GM20431 (cell line): ENCODE measurements around the gene IGSF21.

Experiments
- in situ Hi-C: fragments of 300-500 bp; cut with MseI, MboI; formaldehyde crosslinking; loops from one replicate; pipeline ENCODE4 v1.15.0; 2020; ENCODE audit warnings: low sequenced_read_pairs; ENCODE audit not compliant: unreplicated experiment

IGSF21 gene

DNA sequence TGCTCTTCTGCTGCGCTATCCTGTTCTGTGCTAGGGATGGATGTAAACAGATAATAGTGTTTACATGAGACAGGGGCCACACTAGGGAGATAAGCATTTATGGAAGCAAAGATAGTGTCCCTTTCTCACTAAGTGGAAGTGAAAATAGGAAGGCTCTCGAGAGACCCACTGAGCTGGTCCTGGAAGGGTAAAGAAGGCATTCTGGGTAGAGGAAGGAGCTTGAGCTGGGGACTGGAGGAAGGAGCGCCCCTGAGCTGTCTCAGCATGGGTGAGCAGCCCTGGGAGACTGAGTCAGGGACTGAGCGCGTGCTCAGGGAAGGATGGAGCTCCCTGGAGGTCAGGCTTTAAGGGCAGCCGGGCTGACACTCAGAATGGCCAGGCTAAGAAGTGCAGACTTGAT, 93.3 kb downstream of the IGSF21 start:
- in situ Hi-C loops = no loop called here

DNA sequence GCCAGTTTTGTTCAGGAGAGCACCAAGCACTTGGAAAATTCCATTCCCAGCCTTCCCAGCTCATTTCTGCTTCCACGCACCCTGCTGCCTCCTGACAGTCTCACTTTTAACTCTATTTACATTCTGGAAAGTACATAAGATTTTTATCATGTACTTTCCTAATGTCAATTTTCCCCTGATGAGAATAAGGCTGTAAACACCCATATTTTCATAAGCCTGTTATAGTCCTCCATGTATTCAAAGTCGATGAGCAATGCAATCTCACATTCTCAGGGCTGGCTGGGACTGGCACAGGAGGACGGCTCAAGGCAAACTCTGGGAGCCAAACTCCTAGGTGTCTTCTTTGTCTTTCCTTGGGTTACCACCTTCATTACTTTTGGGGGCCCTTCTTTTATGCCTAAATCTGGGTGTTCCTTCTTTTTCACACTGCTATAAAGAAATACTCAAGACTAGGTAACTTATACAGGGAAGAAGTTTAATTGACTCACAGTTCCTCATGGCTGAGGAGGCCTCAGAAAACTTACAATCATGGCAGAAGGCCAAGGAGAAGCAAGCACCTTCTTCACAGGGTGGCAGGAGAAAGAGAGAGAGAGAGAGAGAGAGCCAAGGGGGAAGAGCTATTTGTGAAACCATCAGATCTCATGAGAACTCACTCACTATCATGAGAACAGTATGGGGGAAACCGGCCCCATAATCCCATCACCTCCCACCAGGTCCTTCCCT, 94.6 kb downstream of the IGSF21 start:
- in situ Hi-C loops = no loop called here

DNA sequence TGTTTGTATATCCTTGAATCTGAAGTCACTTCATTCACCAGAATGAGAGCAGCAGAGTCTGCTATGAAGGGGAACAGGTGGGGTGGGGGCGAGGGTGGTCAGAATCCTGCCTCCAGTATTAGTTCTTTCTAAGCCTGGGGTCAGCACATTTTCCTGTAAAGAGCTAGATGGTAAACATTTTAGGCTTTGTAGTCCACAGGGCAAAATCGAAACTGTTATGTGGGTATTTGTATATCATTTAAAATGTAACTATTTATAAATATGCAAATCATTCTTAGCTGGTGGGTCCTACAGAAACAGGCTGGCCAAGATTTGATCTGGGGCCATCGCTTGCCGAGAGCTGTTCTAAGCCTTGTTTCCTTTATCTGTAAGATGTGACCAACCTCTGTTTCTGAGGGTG, 96.0 kb downstream of the IGSF21 start:
- in situ Hi-C loops = no loop called here

DNA sequence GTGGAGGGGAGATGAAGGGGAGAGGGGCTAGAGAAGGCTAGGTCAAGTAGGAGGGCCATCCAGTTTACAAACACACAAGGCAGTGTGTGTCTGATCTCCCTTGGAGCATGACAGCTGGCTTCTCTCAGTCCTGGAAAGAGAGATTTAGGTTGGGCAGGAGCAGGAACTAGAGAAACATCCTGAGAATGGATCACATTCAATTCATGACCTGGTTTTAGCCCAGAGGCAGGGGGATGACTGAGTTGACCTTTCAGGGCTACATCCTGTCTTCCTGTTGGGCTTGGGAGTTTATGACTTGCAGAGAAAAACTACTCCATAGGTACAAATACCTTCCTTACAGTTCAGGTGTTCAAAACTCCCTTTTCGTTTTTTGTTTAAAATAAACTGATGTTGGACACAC, 97.0 kb downstream of the IGSF21 start:
- in situ Hi-C loops = no loop called here

DNA sequence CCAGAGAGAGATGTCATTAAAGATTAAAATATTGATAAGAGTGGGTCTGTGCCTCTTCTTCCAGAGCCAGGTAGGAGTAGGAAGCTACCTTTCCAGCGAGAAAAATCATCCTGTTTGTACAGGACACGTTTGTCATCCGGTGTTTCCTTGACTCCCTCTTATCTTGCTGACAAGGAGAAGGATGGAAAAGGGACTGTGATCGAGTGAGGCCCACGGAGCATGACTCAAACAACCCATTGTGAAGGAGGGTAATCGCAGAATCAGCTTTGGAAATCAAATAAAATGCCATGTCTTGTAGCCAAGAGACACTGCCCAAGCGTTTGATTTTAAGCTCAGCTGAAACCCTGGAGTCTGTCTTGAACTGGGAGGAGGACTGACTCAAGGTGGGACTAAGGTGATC, 97.7 kb downstream of the IGSF21 start:
- in situ Hi-C loops = no loop called here

DNA sequence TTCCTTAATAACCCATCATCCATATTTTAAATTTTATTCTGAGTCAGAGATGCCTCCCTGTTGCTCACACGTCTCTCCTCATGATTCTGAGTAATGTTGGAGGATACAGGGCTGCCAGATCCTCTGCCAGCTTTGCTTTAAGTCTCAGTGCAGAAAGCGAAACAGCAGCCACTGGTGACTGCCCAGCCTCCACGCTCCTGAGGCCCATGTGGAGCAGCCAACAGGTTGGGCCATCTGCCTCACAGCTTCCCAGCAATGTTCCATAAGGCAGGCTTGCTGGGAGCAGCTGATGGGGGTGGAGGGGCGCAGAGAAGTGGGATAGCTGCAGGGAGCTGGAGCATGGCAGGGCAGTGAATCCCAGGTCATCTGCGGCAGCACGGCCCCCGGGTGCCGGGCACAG, 104.2 kb downstream of the IGSF21 start:
- in situ Hi-C loops = no loop called here

DNA sequence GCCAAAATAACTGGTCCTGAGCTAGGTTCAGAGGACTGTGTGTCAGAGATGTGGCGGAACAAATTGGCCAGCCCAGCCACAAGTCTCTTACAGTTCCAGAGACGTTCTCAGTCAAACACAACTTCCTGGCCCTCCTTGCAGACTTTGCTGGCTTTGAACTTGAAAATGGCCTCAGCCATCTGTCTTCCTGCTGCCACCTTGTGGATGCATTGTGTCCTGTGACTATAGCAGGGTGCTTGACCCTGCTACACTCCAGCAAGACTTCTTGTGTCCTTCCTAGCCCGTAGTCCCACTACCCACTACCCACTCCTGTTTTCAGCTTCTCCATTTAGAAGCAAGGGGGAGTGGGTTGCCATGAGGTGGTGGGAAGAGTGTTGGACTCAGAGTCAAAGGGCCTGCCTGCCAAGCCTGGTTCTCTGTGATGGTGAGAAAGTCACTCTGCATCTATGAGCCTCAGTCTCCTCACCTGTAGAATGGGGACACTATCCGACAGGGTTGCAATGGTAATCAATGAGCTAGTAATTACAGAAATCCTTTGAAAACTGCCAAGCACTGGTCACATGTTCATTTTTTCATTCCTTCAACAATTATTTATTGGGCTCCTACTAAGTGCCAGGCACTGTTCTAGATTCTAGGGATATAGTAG, 109.9 kb downstream of the IGSF21 start:
- in situ Hi-C loops = no loop called here

DNA sequence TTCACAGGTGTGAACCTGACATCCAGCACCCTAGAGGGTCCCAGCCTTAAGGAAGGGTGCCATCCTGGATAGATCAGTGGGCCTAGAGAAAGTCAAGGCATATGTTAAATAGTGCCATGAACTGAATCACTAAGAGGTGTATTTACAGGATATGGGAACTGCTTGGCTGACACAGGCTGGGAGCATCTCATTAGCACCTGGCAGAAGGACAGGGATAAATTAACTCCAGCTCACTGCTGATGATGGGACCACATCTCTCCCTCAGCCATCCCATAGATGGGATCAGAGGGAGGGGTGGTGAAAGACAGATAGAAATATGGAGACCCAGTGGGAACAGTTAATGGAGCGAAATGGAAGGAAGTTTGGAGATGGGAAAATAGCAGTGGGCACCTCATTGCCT, 122.0 kb downstream of the IGSF21 start:
- in situ Hi-C loops = no loop called here

DNA sequence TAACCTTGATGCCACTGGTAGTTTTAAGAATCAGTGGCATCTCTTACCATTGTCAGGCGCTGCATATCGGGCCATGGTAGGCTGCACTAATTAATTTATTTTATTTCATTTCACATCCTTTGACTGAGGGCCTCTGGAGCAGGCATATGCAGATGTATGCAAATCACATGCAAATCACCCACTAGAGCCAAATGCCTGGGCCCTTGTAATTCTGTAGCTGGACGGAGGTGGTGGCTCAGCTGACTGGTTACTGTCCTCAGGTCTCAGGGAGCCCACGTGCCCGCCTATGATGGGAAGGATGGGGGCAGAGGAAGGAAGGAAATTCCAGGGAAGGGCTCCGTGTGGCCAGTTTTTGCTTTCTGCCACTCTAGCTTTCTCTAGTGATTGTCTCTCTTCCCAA, 122.7 kb downstream of the IGSF21 start:
- in situ Hi-C loops = no loop called here

DNA sequence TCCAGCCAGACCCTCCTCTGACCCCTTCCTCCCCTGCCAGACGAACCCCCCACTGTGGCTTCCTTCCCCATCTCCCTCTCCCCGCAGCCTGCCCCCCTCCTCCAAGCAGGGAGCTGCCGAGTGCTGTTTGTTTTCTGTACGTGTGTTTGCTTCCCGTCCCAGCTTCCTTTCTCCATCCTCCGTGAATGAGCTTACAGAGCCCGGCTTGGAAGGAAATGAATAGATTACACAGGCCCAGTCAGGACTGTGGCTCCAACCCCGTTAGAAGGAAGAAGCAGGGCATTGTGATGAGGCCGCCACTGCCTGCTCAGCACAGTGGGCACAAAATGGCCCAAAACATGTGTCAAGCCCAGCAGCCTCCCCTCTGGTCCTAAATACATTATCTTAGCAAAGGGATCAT, 123.2 kb downstream of the IGSF21 start:
- in situ Hi-C loops = no loop called here

DNA sequence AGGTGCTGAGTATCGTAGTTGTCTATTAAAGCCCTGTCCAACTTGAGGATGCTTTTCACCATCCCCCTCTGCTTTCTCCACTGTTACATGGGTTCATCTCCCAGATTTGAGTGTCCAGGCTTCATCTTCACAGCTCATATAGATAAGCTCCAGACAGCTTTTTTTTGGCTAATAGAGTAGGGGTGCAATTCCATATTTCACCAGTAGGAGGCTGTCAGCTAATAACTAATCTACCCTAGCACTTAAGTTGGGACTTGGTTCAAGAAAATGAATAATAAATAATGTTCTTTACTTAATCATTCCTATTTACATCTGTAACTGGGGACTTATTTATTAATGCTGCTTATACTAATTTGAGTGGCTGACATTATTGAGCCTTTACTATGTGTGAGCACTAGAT, 124.5 kb downstream of the IGSF21 start:
- in situ Hi-C loops = no loop called here

DNA sequence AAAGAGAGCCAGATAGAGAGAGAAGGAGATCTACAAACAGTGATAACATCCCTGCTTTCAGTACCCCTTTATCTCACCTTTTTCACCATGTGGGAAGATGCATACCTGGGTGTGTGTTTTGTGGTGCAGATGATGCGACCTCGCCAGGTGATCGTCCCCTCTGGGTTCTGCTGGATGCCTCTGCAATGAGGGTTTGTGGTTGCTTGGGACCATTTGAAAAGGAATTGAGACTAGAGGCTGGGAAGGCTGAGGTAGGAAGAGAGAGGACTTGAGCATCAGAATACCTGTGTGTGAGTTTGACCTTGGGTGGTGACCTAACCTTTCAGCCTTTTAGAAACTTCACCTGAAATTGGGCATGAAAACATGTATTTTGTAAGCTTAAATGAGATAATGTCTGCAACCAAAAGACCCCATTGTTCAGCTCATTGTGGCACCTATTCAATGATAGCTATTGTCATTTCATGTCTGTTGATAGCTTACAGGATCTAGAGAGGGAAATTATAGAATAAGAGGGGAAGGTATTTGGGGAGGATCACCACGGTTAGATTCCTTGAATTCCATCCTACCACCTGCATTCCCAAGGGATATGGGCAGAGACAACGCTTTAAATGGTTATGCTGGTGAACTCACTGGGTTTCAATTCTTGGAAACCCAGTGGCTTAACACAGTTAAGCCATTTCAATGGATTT, 125.7 kb downstream of the IGSF21 start:
- in situ Hi-C loops = no loop called here

DNA sequence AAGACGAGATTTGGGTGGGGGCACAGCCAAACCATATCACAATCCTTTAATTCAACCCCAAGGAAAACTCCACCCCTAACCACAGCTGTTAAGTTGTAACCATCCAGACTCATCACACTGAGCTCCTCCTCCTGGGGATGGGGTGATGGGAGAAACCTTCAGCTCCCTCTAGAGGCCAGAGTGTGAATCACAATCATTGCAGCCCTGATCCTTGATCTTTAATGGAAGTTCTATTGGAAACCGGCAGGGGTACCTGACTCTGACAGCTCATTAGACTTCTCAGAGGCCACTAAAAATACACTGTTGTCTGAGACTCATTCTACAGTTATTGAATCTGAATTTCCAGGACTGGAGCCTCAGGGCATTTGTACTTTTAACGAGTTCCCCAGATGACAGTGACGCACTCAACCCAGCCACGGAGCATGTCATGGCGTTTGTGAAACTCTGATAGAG, 127.2 kb downstream of the IGSF21 start:
- in situ Hi-C loops = no loop called here

DNA sequence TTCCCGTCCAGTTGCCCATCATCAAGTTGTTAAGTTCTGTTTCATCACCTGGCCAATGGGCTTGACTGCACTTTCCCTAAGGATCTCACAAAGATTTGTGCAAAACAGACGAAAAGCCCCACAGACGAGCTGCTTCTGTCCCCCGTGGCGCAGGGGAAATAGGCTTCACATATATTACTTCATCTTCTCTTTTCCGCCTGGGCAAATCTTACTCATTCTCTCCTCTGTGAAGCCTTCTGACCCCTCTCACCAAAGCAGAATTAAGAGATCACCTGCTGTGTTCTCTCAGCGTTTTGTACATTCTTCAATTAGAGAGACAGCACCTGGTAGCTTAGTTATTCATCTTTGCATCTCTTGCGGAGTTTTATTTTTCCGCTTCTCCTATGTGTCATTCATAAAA, 129.8 kb downstream of the IGSF21 start:
- in situ Hi-C loops = no loop called here

DNA sequence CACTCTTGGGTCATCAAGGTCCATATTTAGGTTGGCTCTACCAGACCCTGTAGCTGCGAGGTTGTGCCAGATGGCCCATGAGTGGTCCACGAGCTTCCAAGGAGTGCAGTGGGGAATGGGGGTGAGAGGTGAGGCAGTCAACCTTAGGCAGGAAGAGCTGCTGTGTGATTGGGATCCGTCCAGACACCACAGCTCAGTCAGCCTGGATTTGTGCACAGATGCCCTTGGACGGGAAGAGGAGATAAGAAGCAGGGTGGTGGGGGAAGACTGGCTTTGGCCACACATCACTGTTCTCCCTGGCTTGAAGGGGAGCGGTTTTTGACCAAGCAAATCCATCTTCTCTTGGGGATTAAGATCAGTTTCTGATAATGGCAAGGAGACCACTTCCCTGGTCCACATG, 130.6 kb downstream of the IGSF21 start:
- in situ Hi-C loops = no loop called here

DNA sequence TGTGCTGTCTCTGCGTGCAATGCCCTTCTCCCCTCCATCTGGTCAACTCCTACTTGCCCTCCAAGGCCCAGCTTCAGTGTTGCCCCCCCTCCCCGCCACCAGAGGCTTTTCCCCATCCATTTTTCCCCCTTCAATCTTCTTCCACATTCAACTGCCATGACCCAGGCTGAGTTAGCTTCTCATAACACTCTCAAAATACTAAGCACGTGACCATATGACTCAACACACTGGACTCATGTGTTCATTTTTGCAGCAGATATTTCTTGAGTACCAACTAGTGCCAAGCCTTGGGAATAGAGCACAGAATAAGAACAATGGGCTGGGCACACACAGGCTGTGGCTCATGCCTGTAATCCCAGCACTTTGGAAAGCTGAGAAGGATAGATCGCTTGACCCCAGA, 132.1 kb downstream of the IGSF21 start:
- in situ Hi-C loops = no loop called here

DNA sequence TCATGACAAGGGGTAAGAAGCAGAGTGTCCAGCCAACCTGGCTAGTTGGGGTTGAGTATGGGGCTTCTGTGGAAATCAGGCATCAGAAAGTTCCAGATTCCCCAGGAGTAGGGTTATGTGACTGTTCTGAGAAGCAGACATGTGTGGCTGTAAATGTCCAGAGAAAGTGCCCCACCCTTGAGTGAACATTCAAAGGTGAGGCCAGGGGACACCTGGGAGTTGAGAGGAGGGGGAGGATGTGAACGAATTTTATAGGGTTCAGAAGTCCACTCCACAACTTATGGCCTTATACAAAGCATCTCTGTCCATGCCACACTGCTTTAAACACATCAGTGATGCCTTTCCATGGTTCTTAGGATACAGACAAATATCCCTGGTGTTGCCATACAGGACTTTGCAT, 133.3 kb downstream of the IGSF21 start:
- in situ Hi-C loops = no loop called here

DNA sequence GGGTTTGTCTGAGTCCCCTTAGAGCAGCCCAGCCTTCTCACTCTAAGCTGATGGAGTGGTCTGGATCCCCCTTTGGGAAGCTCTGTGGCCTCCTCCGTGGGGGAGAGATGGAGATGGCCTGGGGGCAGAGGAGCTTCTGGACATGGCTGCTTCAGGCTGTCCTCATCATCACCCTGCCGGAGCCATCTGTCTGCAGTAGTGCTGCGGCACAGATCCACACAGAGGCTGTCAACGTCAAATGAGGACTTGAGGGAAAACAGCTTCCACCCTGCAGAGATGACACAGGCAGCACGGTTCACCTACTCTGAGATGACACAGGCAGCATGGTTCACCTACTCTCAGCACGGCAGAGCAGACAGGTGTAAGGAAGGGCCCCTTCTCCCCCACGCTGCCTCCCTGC, 134.3 kb downstream of the IGSF21 start:
- in situ Hi-C loops = no loop called here

DNA sequence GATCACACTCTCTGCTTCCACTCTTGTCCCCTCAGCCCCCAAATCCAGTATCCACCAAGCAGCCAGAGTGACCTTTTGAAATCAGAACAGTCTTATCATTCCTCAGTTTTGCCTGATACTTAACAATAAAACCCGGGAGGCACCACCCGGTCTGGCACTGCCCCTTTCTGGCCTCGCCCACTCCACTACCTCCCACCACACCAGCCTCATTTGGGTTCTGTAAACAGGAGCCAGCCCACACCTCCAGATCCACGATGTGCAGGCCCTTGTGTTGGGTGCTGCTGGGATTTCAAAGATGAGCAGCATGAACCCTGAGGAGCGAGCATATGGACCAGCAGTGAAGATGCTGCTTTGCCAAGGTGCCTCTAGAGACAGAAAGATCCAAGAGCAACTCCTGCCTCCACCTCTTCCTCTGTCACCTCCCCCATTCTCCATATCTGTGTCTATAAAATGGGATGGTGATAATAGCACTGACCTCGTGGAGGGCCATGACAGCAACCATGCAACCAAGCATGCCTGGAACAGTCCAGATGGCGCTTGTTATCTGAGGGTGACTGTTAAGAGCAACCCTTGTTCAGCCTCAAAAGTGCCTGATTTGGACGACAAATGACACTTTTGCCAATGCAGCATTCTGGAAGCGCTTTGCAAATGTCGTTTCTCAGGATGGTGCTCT, 136.0 kb downstream of the IGSF21 start:
- in situ Hi-C loops = no loop called here

DNA sequence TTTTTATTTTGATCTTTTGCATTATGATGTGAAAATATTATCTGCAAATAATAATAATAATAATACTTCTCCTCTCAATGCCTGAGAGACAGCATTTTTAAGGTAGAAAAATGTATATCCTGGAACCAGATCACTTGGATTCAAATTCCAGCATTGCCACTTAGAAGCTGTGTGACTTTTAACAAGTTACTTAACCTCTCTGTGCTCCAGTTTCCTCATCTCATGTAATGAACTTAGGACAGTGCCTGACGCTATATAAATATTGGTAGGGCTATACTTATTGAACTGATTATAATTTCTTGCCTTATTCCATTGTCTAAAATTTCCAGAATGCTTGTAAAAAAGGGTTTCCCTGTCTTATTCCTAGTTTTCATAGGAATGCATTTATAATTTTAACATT, 137.2 kb downstream of the IGSF21 start:
- in situ Hi-C loops = no loop called here

DNA sequence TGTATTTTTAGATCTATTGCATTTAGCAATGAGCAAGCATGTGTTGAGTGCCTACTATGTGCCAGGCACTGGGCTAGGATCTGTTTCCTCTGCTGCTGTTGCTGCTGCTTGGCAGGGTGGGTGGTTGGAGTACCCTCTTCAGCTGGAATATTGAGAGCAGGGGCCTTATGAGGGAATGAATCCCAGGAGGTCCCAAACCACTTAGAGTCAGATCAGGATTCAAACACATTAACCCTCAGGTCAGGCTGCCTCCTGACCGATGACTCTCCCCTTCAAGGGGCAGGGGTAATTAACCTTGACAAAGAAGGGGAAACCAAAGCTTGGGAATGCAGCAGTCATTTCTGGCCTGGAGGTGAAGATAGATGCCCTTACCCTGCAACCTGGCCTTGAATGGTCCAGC, 138.0 kb downstream of the IGSF21 start:
- in situ Hi-C loops = no loop called here
